H1 (cell line): ENCODE data around the gene PHKA2. TPM values are rescaled to one million over a fixed set of nuclear protein-coding genes. Genes with fewer than 3 reads are reported as not detected.

Source experiments
- BCL11A ChIP-seq, 2 experiments: IDR thresholded peaks; one replicate each; pipeline ENCODE4 v1.6.1; 2011; ENCODE audit warnings: low read depth in 2 of 2, low read length in 2 of 2, mild to moderate bottlenecking in 2 of 2
- CBX5 ChIP-seq: fragments of 300-800, 300-1000 bp; sonication (generic); IDR thresholded peaks from 2 replicates; pipeline ENCODE4 v1.7.1; 2016; ENCODE audit warnings: antibody characterized with exemption, low read length, low read depth
- CHD1 ChIP-seq: IDR thresholded peaks from 2 replicates; pipeline ENCODE4 v1.6.1; 2012; ENCODE audit warnings: low read depth, low read length, improper control_type of control experiment
- FOSL1 ChIP-seq: IDR thresholded peaks from 2 replicates; pipeline ENCODE4 v1.6.1; 2011; ENCODE audit warnings: mild to moderate bottlenecking, low read depth, low read length, moderate library complexity; ENCODE audit not compliant: insufficient read depth
- POLR2A ChIP-seq, 2 experiments: IDR thresholded peaks; 1 replicate in 1 of 2; 2 replicates in 1 of 2; pipeline ENCODE4 v1.6.1; 2011; ENCODE audit warnings: low read depth in 2 of 2, low read length in 2 of 2, mild to moderate bottlenecking in 2 of 2; ENCODE audit errors: control extremely low read depth in 1 of 2
- RAD21 ChIP-seq, 2 experiments: IDR thresholded peaks in 1 of 2; conservative IDR thresholded peaks in 1 of 2; 2 replicates each; pipeline ENCODE4 v1.6.1; 2011; ENCODE audit warnings: low read depth in 2 of 2, low read length in 2 of 2, improper control_type of control experiment in 1 of 2, inconsistent platforms in 1 of 2, mild to moderate bottlenecking in 1 of 2, moderate library complexity in 1 of 2
- SP2 ChIP-seq: IDR thresholded peaks from 2 replicates; pipeline ENCODE4 v1.6.1; 2012; ENCODE audit warnings: mild to moderate bottlenecking, low read length, inconsistent platforms
- TBP ChIP-seq: IDR thresholded peaks from 2 replicates; pipeline ENCODE4 v1.6.1; 2011; ENCODE audit warnings: low read depth, low read length, improper control_type of control experiment
- ZNF274 ChIP-seq: IDR thresholded peaks from 2 replicates; pipeline ENCODE4 v1.7.0; 2012; ENCODE audit warnings: low read length, borderline replicate concordance; ENCODE audit errors: extremely low read depth
- polyA plus RNA-seq, 7 experiments: library from polyadenylated mRNA; depleted of rRNA in 3 of 7; stranded (reverse) in 5 of 7; unstranded in 2 of 7; fragments of >200 nt in 5 of 7; fragments of 200-250 nt in 2 of 7; gene quantifications; 1 replicate in 5 of 7; 2 replicates in 1 of 7; 4 replicates in 1 of 7; pipeline versions ENCODE4 v1.2.1 to v1.2.3, GENCODE V29; 2011 to 2013; ENCODE audit warnings: missing spikeins in 2 of 7, mixed read lengths in 2 of 7
- total RNA-seq: library from RNA; stranded (reverse); fragmentation: NEBNext Ultra II Directional; extraction: Animal tissue kit (Norgen Biotek cat#: 25700); gene quantifications from 2 replicates; pipeline ENCODE4 v1.2.1, GENCODE V29; 2021
- TF ChIP-seq, protein P1 (sequence below): fragments of 300-600 bp; sonication (generic); IDR thresholded peaks from 2 replicates; pipeline ENCODE4 v1.7.1; 2012; ENCODE audit warnings: low read length, moderate library complexity, mild to moderate bottlenecking, inconsistent platforms; ENCODE audit not compliant: insufficient replicate concordance
- TF ChIP-seq, protein P2 (sequence below): IDR thresholded peaks from 2 replicates; pipeline ENCODE4 v1.6.1; 2012; ENCODE audit warnings: inconsistent platforms

PHKA2 gene
- total and polyA plus RNA-seq, 2 of the 8 experiments (the other 6 are each of a cell fraction or from before 2014, with no cell fraction given), result 28.1 to 35.8 TPM

DNA sequence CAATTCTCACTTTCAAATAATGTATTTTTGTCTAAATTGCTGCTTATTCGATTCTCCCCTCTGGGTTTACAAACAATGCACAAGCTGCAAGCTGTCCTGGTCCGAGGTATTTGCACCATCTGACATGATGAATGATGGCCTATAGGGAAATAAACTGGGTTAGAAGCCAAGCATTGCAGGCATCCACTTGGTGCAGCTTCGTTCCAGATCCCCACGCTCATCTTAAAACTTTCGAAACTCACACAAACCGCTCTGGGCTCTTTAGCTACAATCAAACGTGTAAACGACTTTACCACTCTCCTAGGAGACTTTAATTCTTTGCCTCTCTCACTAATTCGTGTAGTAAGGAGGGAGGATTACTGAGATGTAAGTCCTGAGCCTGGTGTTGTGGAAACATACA, 19.0 kb downstream of the PHKA2 start (continued):
- TF ChIP-seq, protein P1, sequence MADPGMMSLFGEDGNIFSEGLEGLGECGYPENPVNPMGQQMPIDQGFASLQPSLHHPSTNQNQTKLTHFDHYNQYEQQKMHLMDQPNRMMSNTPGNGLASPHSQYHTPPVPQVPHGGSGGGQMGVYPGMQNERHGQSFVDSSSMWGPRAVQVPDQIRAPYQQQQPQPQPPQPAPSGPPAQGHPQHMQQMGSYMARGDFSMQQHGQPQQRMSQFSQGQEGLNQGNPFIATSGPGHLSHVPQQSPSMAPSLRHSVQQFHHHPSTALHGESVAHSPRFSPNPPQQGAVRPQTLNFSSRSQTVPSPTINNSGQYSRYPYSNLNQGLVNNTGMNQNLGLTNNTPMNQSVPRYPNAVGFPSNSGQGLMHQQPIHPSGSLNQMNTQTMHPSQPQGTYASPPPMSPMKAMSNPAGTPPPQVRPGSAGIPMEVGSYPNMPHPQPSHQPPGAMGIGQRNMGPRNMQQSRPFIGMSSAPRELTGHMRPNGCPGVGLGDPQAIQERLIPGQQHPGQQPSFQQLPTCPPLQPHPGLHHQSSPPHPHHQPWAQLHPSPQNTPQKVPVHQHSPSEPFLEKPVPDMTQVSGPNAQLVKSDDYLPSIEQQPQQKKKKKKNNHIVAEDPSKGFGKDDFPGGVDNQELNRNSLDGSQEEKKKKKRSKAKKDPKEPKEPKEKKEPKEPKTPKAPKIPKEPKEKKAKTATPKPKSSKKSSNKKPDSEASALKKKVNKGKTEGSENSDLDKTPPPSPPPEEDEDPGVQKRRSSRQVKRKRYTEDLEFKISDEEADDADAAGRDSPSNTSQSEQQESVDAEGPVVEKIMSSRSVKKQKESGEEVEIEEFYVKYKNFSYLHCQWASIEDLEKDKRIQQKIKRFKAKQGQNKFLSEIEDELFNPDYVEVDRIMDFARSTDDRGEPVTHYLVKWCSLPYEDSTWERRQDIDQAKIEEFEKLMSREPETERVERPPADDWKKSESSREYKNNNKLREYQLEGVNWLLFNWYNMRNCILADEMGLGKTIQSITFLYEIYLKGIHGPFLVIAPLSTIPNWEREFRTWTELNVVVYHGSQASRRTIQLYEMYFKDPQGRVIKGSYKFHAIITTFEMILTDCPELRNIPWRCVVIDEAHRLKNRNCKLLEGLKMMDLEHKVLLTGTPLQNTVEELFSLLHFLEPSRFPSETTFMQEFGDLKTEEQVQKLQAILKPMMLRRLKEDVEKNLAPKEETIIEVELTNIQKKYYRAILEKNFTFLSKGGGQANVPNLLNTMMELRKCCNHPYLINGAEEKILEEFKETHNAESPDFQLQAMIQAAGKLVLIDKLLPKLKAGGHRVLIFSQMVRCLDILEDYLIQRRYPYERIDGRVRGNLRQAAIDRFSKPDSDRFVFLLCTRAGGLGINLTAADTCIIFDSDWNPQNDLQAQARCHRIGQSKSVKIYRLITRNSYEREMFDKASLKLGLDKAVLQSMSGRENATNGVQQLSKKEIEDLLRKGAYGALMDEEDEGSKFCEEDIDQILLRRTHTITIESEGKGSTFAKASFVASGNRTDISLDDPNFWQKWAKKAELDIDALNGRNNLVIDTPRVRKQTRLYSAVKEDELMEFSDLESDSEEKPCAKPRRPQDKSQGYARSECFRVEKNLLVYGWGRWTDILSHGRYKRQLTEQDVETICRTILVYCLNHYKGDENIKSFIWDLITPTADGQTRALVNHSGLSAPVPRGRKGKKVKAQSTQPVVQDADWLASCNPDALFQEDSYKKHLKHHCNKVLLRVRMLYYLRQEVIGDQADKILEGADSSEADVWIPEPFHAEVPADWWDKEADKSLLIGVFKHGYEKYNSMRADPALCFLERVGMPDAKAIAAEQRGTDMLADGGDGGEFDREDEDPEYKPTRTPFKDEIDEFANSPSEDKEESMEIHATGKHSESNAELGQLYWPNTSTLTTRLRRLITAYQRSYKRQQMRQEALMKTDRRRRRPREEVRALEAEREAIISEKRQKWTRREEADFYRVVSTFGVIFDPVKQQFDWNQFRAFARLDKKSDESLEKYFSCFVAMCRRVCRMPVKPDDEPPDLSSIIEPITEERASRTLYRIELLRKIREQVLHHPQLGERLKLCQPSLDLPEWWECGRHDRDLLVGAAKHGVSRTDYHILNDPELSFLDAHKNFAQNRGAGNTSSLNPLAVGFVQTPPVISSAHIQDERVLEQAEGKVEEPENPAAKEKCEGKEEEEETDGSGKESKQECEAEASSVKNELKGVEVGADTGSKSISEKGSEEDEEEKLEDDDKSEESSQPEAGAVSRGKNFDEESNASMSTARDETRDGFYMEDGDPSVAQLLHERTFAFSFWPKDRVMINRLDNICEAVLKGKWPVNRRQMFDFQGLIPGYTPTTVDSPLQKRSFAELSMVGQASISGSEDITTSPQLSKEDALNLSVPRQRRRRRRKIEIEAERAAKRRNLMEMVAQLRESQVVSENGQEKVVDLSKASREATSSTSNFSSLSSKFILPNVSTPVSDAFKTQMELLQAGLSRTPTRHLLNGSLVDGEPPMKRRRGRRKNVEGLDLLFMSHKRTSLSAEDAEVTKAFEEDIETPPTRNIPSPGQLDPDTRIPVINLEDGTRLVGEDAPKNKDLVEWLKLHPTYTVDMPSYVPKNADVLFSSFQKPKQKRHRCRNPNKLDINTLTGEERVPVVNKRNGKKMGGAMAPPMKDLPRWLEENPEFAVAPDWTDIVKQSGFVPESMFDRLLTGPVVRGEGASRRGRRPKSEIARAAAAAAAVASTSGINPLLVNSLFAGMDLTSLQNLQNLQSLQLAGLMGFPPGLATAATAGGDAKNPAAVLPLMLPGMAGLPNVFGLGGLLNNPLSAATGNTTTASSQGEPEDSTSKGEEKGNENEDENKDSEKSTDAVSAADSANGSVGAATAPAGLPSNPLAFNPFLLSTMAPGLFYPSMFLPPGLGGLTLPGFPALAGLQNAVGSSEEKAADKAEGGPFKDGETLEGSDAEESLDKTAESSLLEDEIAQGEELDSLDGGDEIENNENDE, result no peak
- TF ChIP-seq RAD21 (IDR thresholded peaks at IDR 0.05 in 1 of 2, conservative IDR thresholded peaks at IDR 0.05 in 1 of 2; ENCODE audit: low read depth in 2 of 2, low read length in 2 of 2), result no peak
- TF ChIP-seq POLR2A (IDR thresholded peaks at IDR 0.05; ENCODE audit: control extremely low read depth in 1 of 2, low read depth in 2 of 2, low read length in 2 of 2), result no peak
- TF ChIP-seq, protein P2, sequence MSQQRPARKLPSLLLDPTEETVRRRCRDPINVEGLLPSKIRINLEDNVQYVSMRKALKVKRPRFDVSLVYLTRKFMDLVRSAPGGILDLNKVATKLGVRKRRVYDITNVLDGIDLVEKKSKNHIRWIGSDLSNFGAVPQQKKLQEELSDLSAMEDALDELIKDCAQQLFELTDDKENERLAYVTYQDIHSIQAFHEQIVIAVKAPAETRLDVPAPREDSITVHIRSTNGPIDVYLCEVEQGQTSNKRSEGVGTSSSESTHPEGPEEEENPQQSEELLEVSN, result no peak
- no peak for TF ChIP-seq ZNF274
- TF ChIP-seq TBP, result no peak
- TF ChIP-seq BCL11A (IDR thresholded peaks at IDR 0.05; ENCODE audit: low read depth in 2 of 2, low read length in 2 of 2), result no peak
- no peak for TF ChIP-seq CBX5
- TF ChIP-seq CHD1, result no peak
- no peak for TF ChIP-seq FOSL1
- no peak for TF ChIP-seq SP2
